T47D (cell line): ENCODE results near the gene PRPF6.
A peak's percentile ranks its signal among the peaks of the same experiment; 100 is the strongest.

Experiments
- DNase-seq, 2 experiments: peaks; one replicate each; pipeline versions ENCODE4 v3.0.0 to v3.0.0-alpha.2; 2011 to 2012; ENCODE audit warnings: low read depth in 1 of 2, low spot score in 1 of 2
- JUND ChIP-seq: IDR thresholded peaks from 2 replicates; pipeline ENCODE4 v1.6.1; 2012; ENCODE audit warnings: low read depth
- in situ Hi-C: cut with HindIII; loops from 2 replicates; pipeline ENCODE4 v1.10.0; 2016; ENCODE audit warnings: low sequenced_read_pairs, low pct_unique_long_range_greater_than_20kb

The PRPF6 gene

GRCh38 chr20:63941282-63942081, 39.5 kb upstream of the PRPF6 start:
- TF ChIP-seq JUND, result no peak
- peak; percentile 79 to 97 for DNase-seq
- in situ Hi-C loops, result no loop called here

DNA sequence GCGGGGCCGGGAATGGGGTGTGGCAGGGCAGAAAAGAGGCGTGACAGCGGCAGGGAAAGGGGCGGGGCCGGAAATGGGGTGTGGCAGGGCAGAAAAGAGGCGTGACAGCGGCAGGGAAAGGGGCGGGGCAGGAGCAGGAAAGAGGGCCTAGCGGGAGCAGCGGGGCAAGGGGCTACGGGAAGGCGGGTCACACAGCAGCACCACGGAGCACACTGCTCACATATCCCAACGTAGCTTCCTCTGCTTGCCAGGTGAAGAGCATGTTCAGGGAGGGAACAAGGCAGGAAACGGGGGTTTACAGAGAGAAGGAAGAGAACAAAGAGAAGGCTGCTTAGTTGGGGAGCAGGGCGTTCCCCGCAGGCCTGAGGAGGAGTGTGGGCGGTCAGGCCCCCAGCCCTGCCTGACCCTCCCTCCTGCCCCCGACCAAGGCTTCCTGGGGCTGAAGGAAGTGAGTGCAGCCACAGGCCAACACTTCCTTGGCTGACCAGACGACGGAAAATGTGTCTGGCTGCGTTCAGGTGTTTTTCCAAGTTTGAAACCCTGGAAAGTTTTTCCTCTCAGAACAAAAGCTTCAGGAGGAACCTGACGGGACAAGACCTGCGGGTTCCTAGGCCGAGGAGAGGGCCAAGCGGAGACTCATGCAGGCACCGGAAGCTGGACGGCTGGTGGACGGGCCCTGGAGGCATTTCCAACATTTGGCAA, 38.5 kb upstream of the PRPF6 start:
- in situ Hi-C loops, result no loop called here
- no peak for TF ChIP-seq JUND
- DNase-seq, result peak; percentile 60 to 74

GRCh38 chr20:63942969-63943807, 37.7 kb upstream of the PRPF6 start:
- DNase-seq, result no peak
- no peak for TF ChIP-seq JUND
- in situ Hi-C loops, result no loop called here

DNA sequence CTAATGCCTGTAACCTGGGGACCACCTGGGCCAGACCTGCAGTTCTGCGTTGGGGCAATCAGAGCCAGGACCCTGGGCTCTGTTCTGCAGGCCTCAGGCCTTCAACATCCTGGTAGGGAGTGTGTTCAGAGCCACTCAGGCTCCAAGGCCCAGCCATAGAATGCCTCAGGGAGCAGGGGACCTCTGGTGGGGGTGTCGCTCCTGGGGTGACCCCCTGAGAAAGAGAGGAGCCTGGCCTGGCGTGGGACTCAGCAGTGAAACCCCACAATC, 37.2 kb upstream of the PRPF6 start:
- in situ Hi-C loops, result no loop called here
- no peak for DNase-seq
- no peak for TF ChIP-seq JUND

DNA sequence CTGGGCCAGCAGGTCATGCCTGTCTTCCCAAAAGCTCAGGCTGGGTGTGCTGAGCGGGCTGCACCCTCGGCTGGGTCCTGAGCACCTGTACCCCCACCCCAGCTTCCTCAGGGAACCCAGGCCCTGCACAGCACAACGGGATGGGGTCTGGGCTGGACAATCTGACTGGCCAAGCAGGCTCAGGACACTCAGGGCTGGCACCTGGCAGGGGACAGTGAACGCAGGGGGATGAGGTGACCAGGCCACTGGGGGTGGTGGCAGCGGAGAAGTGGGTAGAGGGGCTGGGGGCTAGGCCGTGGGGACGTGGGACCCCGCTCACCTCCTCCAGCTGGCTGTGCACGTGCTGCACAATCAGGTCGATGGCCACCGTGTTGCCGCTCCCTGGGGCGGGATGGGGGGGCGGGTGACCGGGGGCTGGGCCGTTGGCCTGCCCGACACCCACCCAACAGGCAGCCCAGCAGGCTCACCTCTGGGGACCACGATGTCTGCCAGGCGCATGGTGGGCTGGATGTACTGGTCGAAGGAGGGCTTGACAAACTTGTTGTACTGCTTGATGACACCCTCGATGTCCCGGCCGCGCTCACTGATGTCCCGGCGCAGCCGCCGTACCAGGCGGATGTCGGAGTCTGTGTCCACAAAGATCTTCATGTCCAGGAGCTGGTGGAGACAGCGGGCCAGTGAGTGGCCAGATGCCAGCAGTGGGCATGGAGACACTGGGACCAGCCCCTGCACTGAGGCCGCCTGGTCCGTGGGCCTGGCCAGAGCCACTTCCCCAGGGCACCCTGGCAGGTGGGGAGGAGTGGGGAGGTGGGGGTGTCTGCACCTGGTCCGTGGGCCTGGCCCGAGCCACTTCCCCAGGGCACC, 36.6 kb upstream of the PRPF6 start:
- DNase-seq, result no peak
- no peak for TF ChIP-seq JUND
- in situ Hi-C loops, result no loop called here

DNA sequence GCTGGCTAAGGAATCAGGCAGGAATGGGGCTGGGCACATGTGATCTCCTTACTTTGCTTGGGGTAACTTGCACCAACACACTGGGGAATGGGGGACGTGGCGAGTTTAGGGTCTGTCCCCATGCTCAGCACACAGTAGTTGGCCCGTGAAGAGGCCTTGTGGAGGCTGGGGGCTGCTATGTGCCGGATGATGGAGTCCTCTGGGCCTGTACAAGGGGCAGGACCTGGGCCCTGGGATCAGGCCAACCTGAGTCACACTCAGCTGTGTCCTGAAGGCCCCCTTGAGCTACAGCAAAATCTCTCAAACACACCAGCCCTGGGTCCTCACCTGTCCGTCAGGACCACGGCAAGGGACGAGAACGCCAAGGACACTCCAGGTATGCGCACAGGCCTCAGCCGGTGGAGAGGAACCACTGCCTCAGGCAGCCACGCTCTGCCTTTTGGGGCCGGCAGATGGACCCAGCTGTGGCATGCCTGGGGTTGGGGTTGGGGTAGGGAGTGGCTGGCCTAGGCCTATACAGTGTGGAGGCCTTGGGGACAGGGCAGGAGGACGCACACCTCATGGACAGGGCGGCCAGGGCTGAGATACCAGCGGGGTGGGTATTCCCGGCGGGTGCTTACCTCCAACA, 35.8 kb upstream of the PRPF6 start:
- no peak for TF ChIP-seq JUND
- no peak for DNase-seq
- in situ Hi-C loops, result no loop called here

GRCh38 chr20:63945921-63946920, 34.7 kb upstream of the PRPF6 start:
- DNase-seq, result no peak
- in situ Hi-C loops, result no loop called here
- no peak for TF ChIP-seq JUND

- peak in 1 of 2 experiments; percentile 29 for DNase-seq
- no peak for TF ChIP-seq JUND
- in situ Hi-C loops, result no loop called here
These were observed 33.8 kb upstream of the PRPF6 start for GRCh38 chr20:63946986-63947637.

DNA sequence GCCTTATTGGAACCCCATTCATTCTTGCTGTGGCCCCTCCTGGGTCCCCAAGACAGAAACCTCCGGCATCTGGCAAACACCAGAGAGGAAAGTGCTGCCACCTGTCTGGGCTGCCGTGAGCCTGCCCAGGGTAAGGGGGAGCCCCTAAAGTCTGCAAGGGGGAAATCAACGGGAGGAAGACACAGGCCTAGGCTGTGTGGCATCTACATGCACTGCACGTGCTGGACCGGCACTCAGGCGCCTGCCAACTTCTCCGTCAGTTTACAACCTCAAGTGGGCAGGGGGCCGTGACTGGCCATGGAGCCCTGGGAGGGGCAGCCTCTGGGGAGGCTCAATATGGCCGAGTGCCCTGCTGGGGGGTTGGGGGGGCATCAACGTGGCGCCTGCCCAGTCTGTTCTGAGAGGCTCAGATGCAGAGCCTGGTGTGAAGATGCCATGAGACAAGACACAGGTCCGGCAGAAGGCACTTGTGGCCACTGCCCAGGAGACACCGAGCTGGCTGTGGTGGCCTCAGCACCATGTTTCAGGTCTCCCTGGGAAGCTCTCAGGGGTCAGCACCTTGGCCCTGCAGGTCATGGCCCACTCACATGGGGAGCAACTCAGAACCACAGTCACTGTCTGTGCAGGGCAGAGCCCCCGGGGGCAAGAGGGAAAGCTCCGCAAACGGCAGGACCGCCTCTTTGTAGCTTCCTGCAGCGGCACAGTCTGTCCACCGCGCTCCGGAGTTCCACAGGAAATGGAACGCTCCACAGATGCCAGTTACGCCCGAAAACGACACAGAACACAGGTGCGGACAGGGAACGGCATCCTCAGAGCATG, 33.1 kb upstream of the PRPF6 start:
- in situ Hi-C loops, result no loop called here
- TF ChIP-seq JUND, result no peak
- no peak for DNase-seq

- TF ChIP-seq JUND, result no peak
- DNase-seq, result no peak
- in situ Hi-C loops, result no loop called here
These were observed 30.1 kb upstream of the PRPF6 start for GRCh38 chr20:63950701-63951397.
